ENCODE measurements around the gene CMC2.

CMC2 gene

GRCh38 chr16:81003610-81004460, 2.9 kb downstream of the CMC2 start:
- in situ Hi-C loops (cut with HindIII; ENCODE audit: low sequenced_read_pairs) = no loop called here

- in situ Hi-C loops (cut with HindIII; ENCODE audit: low sequenced_read_pairs) = no loop called here
These were observed 3.6 kb downstream of the CMC2 start for GRCh38 chr16:81003064-81003463.

GRCh38 chr16:81001330-81001729, 5.4 kb downstream of the CMC2 start:
- in situ Hi-C loops (cut with HindIII; ENCODE audit: low sequenced_read_pairs) = no loop called here

GRCh38 chr16:81000873-81001272, 5.8 kb downstream of the CMC2 start:
- in situ Hi-C loops (cut with HindIII; ENCODE audit: low sequenced_read_pairs) = no loop called here

- in situ Hi-C loops (cut with HindIII; ENCODE audit: low sequenced_read_pairs) = no loop called here
These were observed 8.6 kb downstream of the CMC2 start for GRCh38 chr16:80997964-80998620.

GRCh38 chr16:80997139-80997798, 9.4 kb downstream of the CMC2 start:
- in situ Hi-C loops (cut with HindIII; ENCODE audit: low sequenced_read_pairs) = no loop called here

- in situ Hi-C loops (cut with HindIII; ENCODE audit: low sequenced_read_pairs) = no loop called here
These were observed 10.0 kb downstream of the CMC2 start for GRCh38 chr16:80996688-80997138.

GRCh38 chr16:80994451-80994850, 12.2 kb downstream of the CMC2 start:
- in situ Hi-C loops (cut with HindIII; ENCODE audit: low sequenced_read_pairs) = no loop called here

- in situ Hi-C loops (cut with HindIII; ENCODE audit: low sequenced_read_pairs) = no loop called here
These were observed 12.9 kb downstream of the CMC2 start for GRCh38 chr16:80993834-80994233.

GRCh38 chr16:80993307-80993706, 13.4 kb downstream of the CMC2 start:
- in situ Hi-C loops (cut with HindIII; ENCODE audit: low sequenced_read_pairs) = no loop called here

- in situ Hi-C loops (cut with HindIII; ENCODE audit: low sequenced_read_pairs) = no loop called here
These were observed 13.9 kb downstream of the CMC2 start for GRCh38 chr16:80992676-80993293.

GRCh38 chr16:80991792-80992430, 14.8 kb downstream of the CMC2 start:
- in situ Hi-C loops (cut with HindIII; ENCODE audit: low sequenced_read_pairs) = no loop called here

- in situ Hi-C loops (cut with HindIII; ENCODE audit: low sequenced_read_pairs) = no loop called here
These were observed 15.7 kb downstream of the CMC2 start for GRCh38 chr16:80990978-80991377.

- in situ Hi-C loops (cut with HindIII; ENCODE audit: low sequenced_read_pairs) = no loop called here
These were observed 16.1 kb downstream of the CMC2 start for GRCh38 chr16:80990577-80990976.

- in situ Hi-C loops (cut with HindIII; ENCODE audit: low sequenced_read_pairs) = no loop called here
These were observed 16.9 kb downstream of the CMC2 start for GRCh38 chr16:80989801-80990200.

- in situ Hi-C loops (cut with HindIII; ENCODE audit: low sequenced_read_pairs) = no loop called here
These were observed 17.9 kb downstream of the CMC2 start for GRCh38 chr16:80988756-80989155.

GRCh38 chr16:80986557-80986956, 20.1 kb downstream of the CMC2 start:
- in situ Hi-C loops (cut with HindIII; ENCODE audit: low sequenced_read_pairs) = no loop called here

GRCh38 chr16:80985611-80986010, 21.1 kb downstream of the CMC2 start:
- in situ Hi-C loops (cut with HindIII; ENCODE audit: low sequenced_read_pairs) = no loop called here

GRCh38 chr16:80984124-80984892, 22.4 kb downstream of the CMC2 start:
- in situ Hi-C loops (cut with HindIII; ENCODE audit: low sequenced_read_pairs) = no loop called here

- in situ Hi-C loops (cut with HindIII; ENCODE audit: low sequenced_read_pairs) = no loop called here
These were observed 24.0 kb downstream of the CMC2 start for GRCh38 chr16:80982646-80983045.
